Endothelial cell of umbilical vein (primary cell): Measurements from ENCODE around the gene MSH3. TPM values are rescaled to one million over a fixed set of nuclear protein-coding genes. Genes with fewer than 3 reads are reported as not detected.

Experiments used
- BruUV-seq: library from RNA; stranded (reverse); fragments of 400-500 nt; replicated peaks from 2 replicates; lab custom pipeline; 2021; lab: Mats Ljungman, UMichigan
- CTCF ChIA-PET: fragments of 300-600, 350-600 bp; sonication (Branson Sonifier 250); formaldehyde crosslinking; loops from one replicate; lab custom pipeline; 2021; ENCODE audit warnings: antibody characterized with exemption, inconsistent platforms; lab: Charles Lee
- POLR2A ChIA-PET: fragments of 300-600, 350-600 bp; sonication (Branson Sonifier 250); formaldehyde crosslinking; loops from one replicate; lab custom pipeline; 2021; ENCODE audit warnings: antibody characterized with exemption, inconsistent platforms; lab: Charles Lee
- DNase-seq: peaks from one replicate; pipeline ENCODE4 v3.0.0-alpha.2; 2011; ENCODE audit warnings: low read depth, low spot score
- FAIRE-seq: peaks from 2 replicates; lab custom pipeline; 2011; peaks lifted over from hg19 to GRCh38; lab: Jason Lieb, UNC
- H2AFZ ChIP-seq: 2 replicates; pipeline ENCODE4 v1.6.0; 2012; ENCODE audit warnings: low read depth, low read length, control low read depth, inconsistent platforms
- H3K27ac ChIP-seq: 2 replicates; pipeline ENCODE4 v1.5.1; 2011; ENCODE audit warnings: low read depth, mild to moderate bottlenecking, control low read depth, low read length, moderate library complexity; ENCODE audit not compliant: insufficient read depth
- H3K27me3 ChIP-seq, 2 experiments: 2 replicates each; pipeline versions ENCODE4 v1.6.0 to v1.6.1; 2011; ENCODE audit warnings: low read length in 2 of 2, mixed read lengths in 1 of 2; ENCODE audit not compliant: control insufficient read depth in 2 of 2, insufficient read depth in 2 of 2
- H3K36me3 ChIP-seq, 2 experiments: 2 replicates in 1 of 2; 3 replicates in 1 of 2; pipeline ENCODE4 v1.5.1; 2011; ENCODE audit warnings: low read length in 2 of 2, mild to moderate bottlenecking in 1 of 2, moderate library complexity in 1 of 2; ENCODE audit not compliant: control insufficient read depth in 2 of 2, insufficient read depth in 2 of 2; ENCODE audit errors: extremely low read depth in 1 of 2
- H3K4me1 ChIP-seq: 3 replicates; pipeline ENCODE4 v1.5.1; 2011; ENCODE audit warnings: mild to moderate bottlenecking, low read length; ENCODE audit not compliant: control insufficient read depth, insufficient read depth; ENCODE audit errors: extremely low read depth
- H3K4me2 ChIP-seq: 2 replicates; pipeline ENCODE4 v1.6.1; 2011; ENCODE audit warnings: low read length, control low read depth, mixed read lengths; ENCODE audit not compliant: insufficient read depth
- H3K4me3 ChIP-seq, 3 experiments: fragments of 200-600 bp in 1 of 3; sonication (generic), shearing (Covaris generic) in 1 of 3; replicated peaks in 1 of 3; 2 replicates each; pipeline ENCODE4 v1.5.1; 2011 to 2016; ENCODE audit warnings: control low read depth in 3 of 3, low read length in 3 of 3, mild to moderate bottlenecking in 2 of 3, inconsistent platforms in 1 of 3, low read depth in 1 of 3, moderate library complexity in 1 of 3; ENCODE audit not compliant: insufficient read depth in 1 of 3
- H3K79me2 ChIP-seq: 2 replicates; pipeline ENCODE4 v1.6.0; 2012; ENCODE audit warnings: low read length, inconsistent platforms; ENCODE audit not compliant: control insufficient read depth, insufficient read depth
- H3K9ac ChIP-seq: replicated peaks from 2 replicates; pipeline ENCODE3; 2011; ENCODE audit warnings: low read length, control low read depth; ENCODE audit not compliant: insufficient read depth; ENCODE audit errors: extremely low read depth
- H3K9me1 ChIP-seq: replicated peaks from 3 replicates; pipeline ENCODE4 v1.6.0; 2011; ENCODE audit warnings: mild to moderate bottlenecking, low read length; ENCODE audit not compliant: control insufficient read depth, insufficient read depth; ENCODE audit errors: extremely low read depth
- H3K9me3 ChIP-seq: replicated peaks from 2 replicates; pipeline ENCODE4 v1.5.1; 2012; ENCODE audit warnings: low read length, inconsistent platforms; ENCODE audit not compliant: control insufficient read depth, insufficient read depth
- H4K20me1 ChIP-seq: replicated peaks from 2 replicates; pipeline ENCODE3; 2011; ENCODE audit warnings: mild to moderate bottlenecking, low read length; ENCODE audit not compliant: control insufficient read depth, insufficient read depth; ENCODE audit errors: extremely low read depth
- EZH2 ChIP-seq: IDR thresholded peaks from 2 replicates; pipeline ENCODE4 v1.6.1; 2012; ENCODE audit warnings: borderline replicate concordance, low read depth, mild to moderate bottlenecking, moderate library complexity, low read length, inconsistent platforms; ENCODE audit not compliant: severe bottlenecking
- FOS ChIP-seq: IDR thresholded peaks from 2 replicates; pipeline ENCODE4 v1.6.1; 2011; ENCODE audit warnings: mild to moderate bottlenecking, low read length, moderate library complexity, borderline replicate concordance; ENCODE audit not compliant: insufficient read depth
- GATA2 ChIP-seq: IDR thresholded peaks from 2 replicates; pipeline ENCODE4 v1.7.0; 2011; ENCODE audit warnings: low read depth, mild to moderate bottlenecking, moderate library complexity, mixed read lengths, low read length; ENCODE audit not compliant: insufficient read length, insufficient read depth
- JUN ChIP-seq: IDR thresholded peaks from 2 replicates; pipeline ENCODE4 v1.6.1; 2011; ENCODE audit warnings: borderline replicate concordance, low read depth; ENCODE audit not compliant: insufficient read length, insufficient read depth
- MYC ChIP-seq: IDR thresholded peaks from one replicate; pipeline ENCODE4 v1.6.1; 2011; ENCODE audit warnings: mild to moderate bottlenecking, low read depth, low read length
- POLR2A ChIP-seq: IDR thresholded peaks from 2 replicates; pipeline ENCODE4 v1.6.1; 2012; ENCODE audit warnings: low read depth, mild to moderate bottlenecking, control low read depth, low read length
- POLR2AphosphoS5 ChIP-seq: IDR thresholded peaks from 2 replicates; pipeline ENCODE4 v1.6.1; 2012; ENCODE audit warnings: low read depth, mild to moderate bottlenecking, control low read depth, low read length, moderate library complexity; ENCODE audit not compliant: insufficient read depth
- dilution Hi-C: fragments of 300-500 bp; cut with MboI; formaldehyde crosslinking; loops from one replicate; pipeline ENCODE4 v1.15.0; 2019; ENCODE audit warnings: low sequenced_read_pairs; ENCODE audit not compliant: extremely low pct_ligation_motif_present
- intact Hi-C: fragments of 100-400 bp; cut with micrococcal nuclease; formaldehyde crosslinking; loops from one replicate; pipeline ENCODE4 v1.10.0; 2022
- polyA plus RNA-seq, 4 experiments: library from polyadenylated mRNA; depleted of rRNA in 3 of 4; stranded (reverse) in 3 of 4; unstranded in 1 of 4; fragments of >200 nt; gene quantifications; 2 replicates each; pipeline versions ENCODE4 v1.2.1 to v1.2.3, GENCODE V29; 2011 to 2012; ENCODE audit warnings: missing spikeins in 1 of 4
- total RNA-seq: library from RNA; stranded (reverse); gene quantifications from 2 replicates; pipeline ENCODE4 v1.2.3, GENCODE V29; 2021
- TF ChIP-seq, protein P1 (sequence below), 2 donors: IDR thresholded peaks; 1 replicate in 1 of 2; 2 replicates in 1 of 2; pipeline ENCODE4 v1.5.1; 2011; ENCODE audit warnings: low read length in 2 of 2, mild to moderate bottlenecking in 2 of 2, moderate library complexity in 2 of 2, control low read depth in 1 of 2, inconsistent platforms in 1 of 2, low read depth in 1 of 2; ENCODE audit not compliant: insufficient read depth in 1 of 2; ENCODE audit errors: extremely low read depth in 1 of 2
- TF ChIP-seq, protein P2 (sequence below): IDR thresholded peaks from 2 replicates; pipeline ENCODE4 v1.6.1; 2011; ENCODE audit not compliant: insufficient read depth, insufficient read length

The MSH3 gene
- total and polyA plus RNA-seq, 2 donors (not counting 3 experiments of a cell fraction or from before 2014, with no cell fraction given) = 2.0 to 13.0 TPM

DNA sequence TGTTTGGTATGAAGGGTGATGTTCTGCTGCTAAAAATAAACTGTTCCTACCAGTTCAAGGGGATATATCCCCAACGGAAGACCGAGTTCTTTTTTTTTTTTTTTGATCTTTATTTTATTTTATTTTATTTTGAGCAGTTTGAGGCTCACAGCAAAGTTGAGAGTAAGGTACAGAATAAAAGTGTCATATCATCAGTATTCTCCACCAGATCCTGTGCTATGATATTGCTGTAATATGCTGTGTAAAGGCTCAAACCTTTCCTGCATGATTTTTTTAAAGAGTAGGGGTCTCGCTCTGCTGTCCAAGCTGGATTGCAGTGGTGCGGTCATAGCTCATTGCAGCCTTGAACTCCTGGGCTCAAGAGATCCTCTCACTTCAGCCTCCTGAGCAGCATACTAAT lies 35.2 kb downstream of the MSH3 start:
- POLR2A ChIA-PET = no interaction called here
- CTCF ChIA-PET = interaction anchor here (1.3 to 5.8 kb wide), 3 partner anchors 420 to 505 kb away, joined by 3 to 100 read pairs (median 50); no protein-coding TSS in a partner anchor
- Histone ChIP-seq H3K27ac (no peak overlapping the region), H3K4me3 (no peak overlapping the region), H3K36me3 (no peaks in the 10 kb centered on the region), H3K27me3 (no peaks in the 10 kb centered on the region), H3K9me3 (no peaks in the 10 kb centered on the region), H3K79me2 (no peaks in the 10 kb centered on the region), H2AFZ (no peak overlapping the region), H3K4me2 (no peak overlapping the region), H4K20me1 (no peaks in the 10 kb centered on the region), H3K4me1 (no peaks in the 10 kb centered on the region), H3K9ac (no peak overlapping the region), H3K9me1 (no peaks in the 10 kb centered on the region)
- dilution Hi-C loops = no loop called here
- FAIRE-seq = no peak
- TF ChIP-seq EZH2 (no peak), POLR2A (no peak), POLR2AphosphoS5 (no peak), FOS (no peak), JUN (no peak), MYC (no peak), GATA2 (no peak)
- TF ChIP-seq, protein P1, sequence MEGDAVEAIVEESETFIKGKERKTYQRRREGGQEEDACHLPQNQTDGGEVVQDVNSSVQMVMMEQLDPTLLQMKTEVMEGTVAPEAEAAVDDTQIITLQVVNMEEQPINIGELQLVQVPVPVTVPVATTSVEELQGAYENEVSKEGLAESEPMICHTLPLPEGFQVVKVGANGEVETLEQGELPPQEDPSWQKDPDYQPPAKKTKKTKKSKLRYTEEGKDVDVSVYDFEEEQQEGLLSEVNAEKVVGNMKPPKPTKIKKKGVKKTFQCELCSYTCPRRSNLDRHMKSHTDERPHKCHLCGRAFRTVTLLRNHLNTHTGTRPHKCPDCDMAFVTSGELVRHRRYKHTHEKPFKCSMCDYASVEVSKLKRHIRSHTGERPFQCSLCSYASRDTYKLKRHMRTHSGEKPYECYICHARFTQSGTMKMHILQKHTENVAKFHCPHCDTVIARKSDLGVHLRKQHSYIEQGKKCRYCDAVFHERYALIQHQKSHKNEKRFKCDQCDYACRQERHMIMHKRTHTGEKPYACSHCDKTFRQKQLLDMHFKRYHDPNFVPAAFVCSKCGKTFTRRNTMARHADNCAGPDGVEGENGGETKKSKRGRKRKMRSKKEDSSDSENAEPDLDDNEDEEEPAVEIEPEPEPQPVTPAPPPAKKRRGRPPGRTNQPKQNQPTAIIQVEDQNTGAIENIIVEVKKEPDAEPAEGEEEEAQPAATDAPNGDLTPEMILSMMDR (IDR thresholded peaks at IDR 0.05; ENCODE audit: extremely low read depth in 1 of 2, insufficient read depth in 1 of 2, low read depth in 1 of 2, low read length in 2 of 2) = no peak
- TF ChIP-seq, protein P2, sequence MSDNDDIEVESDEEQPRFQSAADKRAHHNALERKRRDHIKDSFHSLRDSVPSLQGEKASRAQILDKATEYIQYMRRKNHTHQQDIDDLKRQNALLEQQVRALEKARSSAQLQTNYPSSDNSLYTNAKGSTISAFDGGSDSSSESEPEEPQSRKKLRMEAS = no peak
- DNase-seq = no peak
- intact Hi-C loops = loop anchor here (5.0 kb wide), 1 partner anchor 613 kb away; the partner anchor contains the start of gene ZCCHC9
- no TSS peak for BruUV-seq
